NCI-H2227 (cell line): ENCODE measurements around the gene MIF.
"Not testable (repeated sequence)": the region's sequence is repeated elsewhere in the genome, so short reads cannot be mapped to it uniquely, and the experiment has no call there.

Experiments used
- DNase-seq: peaks from one replicate; lab custom pipeline; 2025; ENCODE audit not compliant: unreplicated experiment; lab: John Stamatoyannopoulos, UW

The MIF gene

DNA sequence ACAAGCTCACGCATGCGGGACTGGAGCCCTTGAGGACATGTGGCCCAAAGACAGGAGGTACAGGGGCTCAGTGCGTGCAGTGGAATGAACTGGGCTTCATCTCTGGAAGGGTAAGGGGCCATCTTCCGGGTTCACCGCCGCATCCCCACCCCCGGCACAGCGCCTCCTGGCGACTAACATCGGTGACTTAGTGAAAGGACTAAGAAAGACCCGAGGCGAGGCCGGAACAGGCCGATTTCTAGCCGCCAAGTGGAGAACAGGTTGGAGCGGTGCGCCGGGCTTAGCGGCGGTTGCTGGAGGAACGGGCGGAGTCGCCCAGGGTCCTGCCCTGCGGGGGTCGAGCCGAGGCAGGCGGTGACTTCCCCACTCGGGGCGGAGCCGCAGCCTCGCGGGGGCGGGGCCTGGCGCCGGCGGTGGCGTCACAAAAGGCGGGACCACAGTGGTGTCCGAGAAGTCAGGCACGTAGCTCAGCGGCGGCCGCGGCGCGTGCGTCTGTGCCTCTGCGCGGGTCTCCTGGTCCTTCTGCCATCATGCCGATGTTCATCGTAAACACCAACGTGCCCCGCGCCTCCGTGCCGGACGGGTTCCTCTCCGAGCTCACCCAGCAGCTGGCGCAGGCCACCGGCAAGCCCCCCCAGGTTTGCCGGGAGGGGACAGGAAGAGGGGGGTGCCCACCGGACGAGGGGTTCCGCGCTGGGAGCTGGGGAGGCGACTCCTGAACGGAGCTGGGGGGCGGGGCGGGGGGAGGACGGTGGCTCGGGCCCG is at the start of gene MIF:
TSS of gene MIF (plus strand) at position 439 of the 765 bp plus-strand sequence. CDS start at position 531, 92 bp downstream.
- DNase-seq = peak; percentile 94

DNA sequence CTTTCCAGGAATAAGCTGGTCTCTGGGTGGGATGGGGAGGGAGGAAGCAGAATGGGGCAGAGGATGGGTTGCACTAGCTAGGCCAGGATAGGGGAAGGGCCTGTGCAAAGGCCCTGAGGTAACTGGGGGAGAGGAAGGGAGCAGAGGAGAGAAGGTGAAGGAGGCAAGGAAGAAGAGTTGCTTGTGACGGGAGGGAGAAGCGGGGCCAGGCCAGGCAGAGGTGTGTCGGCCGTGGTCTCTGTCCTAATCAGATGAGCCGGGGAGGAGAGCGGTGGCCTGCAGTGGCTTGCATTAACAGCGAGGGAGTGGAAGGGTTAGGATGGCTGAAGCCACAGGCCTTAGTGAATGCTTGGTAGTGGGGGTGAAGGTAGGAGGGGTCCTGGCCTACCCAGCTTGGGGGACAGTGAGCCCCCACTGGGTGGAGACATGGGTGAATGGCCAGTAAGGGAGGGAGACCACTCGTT is 49.4 kb upstream of the MIF start:
- no peak for DNase-seq

DNA sequence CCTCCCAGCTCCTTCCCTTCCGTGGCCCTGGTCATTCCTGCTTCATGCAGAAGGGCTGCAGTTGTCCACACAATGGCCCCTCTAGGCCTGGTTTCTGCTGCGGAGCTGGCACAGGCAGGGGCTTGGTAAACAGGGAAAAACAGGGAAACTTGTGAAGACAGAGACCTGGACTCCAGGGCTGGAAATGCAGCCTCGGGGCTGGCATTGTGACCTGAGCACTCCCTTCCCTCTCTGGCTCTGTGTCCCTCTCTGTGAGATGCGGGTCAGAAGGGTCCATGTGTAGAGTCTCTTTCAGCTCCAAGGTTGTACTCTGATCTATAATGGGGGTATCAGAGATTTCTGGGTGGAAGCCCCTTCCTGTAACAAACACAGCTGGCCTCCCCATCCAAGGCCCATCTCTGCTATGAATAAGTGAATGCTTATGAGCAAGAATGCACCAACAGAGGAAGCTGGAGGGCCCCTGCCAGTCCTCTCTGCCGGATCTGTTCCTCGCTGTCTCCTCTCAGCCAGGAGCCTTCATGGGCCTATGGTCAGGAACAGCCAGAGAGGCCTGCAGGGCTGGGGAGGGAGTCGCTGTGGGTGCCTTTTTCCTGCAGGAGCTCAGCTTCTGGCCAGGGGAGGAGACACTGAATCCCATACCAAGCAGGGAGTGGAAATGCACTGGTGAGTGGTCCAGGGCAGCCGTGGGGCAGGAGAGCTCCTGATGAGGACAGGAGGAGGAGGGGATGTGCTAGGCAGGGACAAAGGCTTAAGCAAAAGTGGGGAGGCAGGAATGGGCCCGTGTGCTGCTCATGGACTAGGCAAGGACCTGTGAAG is 48.7 kb upstream of the MIF start:
- DNase-seq = no peak

DNA sequence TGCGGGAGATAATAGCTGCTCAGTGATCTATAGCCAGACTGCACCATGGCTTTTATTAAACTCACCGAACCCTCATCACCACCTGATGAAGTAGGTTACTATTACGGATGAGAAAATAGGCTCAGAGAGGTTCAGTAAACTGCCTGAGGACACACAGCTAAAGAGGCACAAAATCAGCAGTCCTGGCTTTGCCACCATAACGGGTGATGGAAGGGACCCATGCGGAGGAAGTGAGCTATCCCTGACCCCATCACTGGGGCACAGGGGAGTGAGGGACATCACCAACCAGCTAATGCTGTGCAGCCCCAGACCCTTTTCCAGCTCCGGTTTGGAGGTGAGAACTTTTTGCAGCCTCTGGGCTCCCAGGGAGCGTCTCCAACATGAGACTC is 48.1 kb upstream of the MIF start:
- no peak for DNase-seq

DNA sequence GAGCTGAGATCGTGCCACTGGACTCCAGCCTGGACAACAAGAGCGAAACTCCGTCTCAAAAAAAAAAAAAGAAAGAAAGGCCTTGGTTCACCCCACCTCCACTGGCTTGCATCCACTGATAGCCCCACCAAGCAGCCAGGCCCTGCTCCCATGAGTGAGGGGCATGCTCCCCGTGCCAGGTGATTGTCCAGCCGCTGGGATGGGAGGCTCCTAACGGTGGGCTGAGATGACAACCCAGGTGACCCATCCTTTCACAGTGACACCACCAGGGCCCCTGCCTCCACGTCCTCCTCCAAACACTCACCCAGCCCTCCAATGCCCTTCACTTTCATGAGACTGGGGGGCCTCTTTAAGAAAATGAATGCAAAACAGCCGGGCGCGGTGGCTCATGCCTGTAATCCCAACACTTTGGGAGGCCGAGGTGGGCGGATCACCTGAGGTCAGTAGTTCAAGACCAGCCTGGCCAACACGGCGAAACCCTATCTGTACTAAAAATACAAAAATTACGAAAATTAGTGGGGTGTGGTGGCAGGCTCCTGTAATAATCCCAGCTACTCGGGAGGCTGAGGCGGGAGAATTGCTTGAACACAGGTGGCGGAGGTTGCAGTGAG is 46.8 kb upstream of the MIF start:
- DNase-seq = no peak

DNA sequence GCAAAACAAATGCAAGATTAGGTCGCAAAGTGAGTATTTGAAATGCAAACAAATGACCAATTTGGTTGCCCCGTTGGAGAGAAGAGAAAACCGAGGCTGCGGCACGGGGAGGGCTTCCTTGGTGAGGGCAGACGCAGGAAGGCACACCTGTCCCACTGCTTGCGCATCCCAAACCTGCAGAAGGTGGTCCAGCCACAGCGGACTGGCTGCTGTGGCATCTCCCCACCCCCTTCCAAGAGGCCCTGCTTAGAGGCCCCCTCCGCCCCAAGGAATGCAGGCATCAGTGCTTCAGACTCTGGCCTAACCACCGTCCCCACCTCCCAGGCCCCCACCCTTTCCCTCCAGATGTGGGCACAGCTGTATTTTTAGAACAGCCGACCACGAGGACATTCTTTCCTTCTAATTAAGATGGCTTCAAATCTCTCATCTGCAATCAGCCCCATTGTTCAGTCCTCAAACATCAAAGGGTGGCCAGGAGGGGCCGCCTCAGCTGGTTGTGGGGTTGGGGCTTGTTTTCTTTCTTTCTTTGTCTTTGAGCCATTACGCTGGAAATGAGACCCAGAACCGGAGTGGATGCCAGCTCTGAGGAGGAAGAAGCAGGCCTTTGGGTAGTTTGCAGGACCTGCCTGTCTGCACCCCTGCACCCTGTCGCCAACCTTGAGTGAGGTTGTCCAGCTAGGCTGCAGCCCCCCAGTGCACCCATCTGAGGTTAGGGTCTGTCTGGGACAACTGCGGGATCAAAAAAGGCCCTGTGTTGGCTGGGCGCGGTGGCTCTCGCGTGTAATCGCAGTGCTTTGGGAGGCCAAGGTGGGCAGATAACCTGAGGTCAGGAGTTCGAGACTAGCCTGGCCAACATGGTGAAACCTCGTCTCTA is 46.0 kb upstream of the MIF start:
- no peak for DNase-seq

DNA sequence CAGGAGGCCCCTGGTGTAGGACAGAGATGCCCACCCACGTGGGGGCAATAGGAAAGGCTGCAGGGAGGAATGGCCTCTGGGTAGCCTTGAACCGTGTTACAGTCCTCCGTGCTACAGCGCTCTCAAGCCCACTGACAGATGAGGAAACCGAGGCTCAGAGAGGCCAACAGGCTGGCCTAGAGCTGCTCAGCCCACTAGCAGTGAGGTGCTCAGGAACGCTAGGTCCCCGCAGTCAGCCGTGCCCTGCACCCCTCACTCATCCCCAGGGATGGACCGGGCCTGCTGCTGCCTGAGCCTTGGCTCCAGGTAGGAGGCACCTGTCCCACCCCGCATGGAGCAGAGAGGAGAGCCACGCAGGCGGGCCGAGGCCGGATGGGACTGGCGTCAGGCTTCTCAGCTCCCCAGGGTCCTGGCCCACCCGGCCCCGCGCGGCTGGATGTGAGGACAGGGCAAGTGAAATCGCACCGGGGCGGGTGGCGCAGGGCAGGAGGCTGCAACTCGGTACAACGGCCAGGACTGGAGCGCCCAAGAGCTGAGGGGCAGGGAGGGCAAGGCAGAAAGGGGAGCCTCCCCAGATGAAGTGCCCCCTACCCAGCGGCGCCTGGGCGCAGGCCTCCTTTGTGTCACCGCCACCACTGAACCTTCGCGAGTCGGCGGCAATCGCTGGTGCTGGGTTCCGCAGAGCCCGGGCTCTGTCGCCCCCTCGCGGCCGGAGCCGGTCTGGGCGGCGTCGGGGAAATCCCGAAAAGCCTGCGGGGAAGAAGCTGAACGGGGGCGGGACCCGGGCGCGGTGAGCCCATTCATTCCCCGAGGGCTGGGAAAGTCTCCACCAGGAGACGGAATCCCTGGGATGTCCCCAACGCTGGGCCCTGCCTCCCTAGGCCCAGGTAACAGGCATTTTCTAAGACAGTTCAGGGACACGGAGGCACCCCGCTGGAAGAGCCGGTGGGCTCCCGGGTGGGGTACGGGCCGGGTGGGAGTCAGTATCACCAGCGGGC is 44.9 kb upstream of the MIF start:
- DNase-seq = peak; percentile 89

DNA sequence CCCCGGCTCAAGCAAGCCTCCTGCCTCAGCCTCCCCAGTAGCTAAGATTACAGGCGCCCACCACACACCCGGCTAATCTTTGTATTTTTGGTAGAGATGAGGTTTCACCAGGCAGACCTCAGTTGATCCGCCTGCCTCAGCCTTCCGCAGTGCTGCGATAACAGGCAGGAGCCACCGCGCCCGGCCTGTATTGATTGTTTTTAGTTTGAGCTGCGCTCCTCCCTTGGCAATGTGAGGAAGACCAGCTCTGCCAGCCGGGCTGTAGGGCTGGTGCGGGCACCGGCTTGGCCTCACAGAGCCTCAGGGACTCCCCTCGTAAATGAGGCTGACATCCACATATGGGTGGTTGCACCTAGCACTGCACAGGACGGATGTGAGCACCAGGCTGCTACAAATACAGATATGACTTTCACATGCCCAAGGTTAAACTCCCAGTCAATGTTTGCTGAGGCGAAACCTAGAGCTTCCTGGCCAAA is 44.0 kb upstream of the MIF start:
- DNase-seq = no peak

DNA sequence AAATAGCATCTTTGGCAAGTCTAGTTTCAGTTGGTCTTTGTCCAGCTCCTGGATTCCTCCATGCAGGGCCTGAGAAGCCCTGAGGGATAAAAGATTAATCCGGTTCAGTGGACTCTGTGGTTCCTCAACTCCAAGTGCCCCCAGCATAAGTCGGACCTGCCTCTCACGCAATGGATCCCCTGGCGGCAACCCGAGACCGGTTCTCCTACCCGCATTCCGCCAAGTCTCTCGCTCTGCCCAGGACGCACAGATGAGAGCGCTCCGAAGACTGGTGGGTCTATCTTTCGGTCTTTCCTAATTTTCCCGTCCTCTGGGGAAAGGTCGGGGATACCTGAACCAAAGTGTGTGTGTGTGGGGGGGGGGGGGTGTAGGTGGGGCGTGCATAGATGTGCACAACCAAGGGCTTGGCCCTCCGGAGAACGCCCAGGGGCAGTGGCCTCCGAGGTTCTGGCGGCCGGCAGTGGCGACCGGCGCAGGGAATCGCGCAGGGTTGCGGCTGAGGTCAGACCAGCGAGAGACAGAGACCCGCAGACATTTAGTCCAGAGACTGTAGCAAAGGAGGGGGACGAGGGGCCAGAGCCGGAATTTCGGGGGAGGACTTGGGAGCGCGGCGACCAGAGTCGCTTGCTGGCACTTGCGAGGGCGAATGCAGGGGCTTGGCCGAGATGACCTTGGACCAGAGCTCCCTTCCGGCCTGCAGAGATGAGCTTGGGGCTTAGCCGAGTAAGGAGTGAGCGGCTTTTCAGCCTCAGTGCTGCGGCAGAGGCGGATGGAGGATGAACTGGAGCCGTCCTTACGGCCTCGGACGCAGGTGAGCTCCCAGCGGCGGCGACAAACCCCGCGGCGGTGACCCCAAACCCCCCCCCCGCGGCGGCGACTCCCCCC is 37.2 kb upstream of the MIF start:
- DNase-seq = peak; percentile 49

DNA sequence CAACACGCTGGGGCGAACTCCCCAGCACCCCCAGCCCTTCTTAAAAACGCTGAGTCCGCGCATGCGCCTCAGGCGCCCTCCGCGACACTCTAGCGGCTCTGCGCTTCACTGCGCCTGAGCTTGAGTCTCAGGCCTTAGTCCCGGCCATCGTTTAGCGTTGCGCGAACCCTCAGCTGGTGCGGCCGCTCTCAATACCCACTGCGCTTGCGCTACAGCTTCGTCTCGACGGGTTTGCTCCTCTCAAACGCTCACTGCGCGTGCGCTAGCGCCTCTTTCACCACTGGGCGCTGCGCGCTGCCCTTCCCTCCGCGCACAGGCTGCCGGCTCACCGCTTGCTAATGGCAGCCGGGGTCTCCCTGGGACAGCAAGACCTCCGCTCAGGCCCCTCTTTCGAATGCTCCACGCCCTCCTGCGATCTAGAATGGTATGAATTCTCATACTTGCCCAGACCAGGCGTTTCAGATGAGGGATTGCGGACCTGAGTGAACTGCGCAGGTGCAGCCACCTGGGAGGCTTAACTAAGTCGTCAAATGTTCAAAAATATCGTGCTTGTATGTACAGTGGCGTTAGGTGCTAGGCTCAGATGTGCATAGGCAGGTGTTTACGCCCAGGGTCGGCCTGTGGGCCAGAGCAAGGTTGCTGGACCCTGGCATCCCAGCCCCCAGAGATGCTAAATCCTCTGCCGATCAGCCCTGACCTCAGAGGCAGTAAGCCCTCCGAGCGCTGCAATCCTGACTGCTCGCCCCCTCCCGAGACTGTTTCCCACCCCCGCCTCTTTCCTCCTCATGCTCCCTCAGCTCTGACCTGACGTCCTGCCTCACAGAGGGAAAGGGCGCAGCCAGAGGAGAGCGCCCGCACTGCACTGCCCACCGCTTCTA is 36.3 kb upstream of the MIF start, which contains the start of gene SLC2A11:
TSS of gene SLC2A11 (plus strand) at position 270 of the 878 bp plus-strand sequence. CDS start at position 395, 125 bp downstream.
- DNase-seq = peak; percentile 98

DNA sequence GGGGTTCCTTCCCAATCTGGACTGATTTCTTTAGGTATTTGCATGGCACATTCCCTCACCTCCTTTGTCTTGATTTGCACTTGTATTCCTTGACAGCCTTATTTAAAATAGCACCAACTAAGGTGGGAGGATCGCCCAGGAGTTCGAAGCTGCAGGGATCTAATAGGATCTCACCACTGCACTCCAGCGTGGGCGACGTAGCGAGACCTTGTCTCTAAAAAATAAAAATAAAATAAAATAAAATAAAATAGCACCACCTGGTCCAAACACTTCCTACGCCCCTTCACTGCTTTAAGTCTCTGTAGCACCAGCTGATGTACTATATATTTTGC is 35.7 kb upstream of the MIF start:
- no peak for DNase-seq

DNA sequence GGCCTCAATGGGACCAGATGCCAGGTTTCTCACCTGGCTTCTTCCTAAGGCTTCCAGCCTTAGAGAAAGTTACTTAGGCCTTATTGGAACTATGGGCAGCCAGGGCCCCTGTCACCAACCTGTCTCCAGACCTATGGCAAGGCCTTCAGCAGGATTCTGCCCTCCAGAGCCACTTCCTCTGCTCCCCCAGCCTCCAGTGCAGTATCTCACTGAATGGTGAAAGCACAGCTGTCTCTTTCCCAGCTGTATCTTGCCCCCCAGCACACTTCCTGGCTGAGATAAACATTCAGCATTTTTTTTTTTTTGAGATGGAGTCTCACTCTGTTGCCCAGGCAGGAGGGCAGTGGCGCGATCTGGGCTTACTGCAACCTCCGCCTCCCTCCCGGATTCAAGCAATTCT is 35.0 kb upstream of the MIF start:
- DNase-seq = no peak

DNA sequence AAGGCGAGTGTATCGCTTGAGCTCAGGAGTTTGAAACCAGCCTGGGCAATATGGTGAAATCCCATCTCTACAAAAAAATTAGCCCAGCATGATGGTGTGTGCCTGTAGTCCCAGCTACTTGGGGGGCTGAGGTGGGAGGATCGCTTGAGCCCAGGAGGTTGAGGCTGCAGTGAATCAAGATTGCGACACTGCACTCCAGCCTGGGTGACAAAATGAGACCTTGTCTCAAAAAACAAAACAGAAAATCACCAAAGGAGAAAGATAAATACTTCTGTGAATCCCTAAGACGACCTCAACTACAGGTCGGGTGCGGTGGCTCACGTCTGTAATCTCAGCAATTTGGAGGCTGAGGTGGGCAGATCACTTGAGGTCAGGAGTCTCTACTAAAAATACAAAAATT is 34.0 kb upstream of the MIF start:
- DNase-seq = not testable (repeated sequence)

DNA sequence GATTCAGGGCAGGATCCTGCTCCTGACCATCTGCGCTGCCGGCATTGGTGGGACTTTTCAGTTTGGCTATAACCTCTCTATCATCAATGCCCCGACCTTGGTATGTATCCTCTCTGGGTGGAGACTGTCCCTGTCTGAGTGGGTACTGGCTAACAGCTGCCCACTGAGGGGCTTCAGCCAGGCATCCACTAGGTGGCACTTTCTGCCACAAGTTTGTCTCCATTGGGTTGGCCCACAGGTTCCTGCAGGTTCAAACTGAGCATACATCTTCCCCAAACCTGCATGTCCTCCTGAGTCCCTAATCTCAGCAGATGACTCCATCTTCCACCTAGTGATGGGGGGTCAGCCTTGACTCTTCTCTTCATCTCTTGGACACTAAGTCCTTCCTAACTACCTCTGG is 32.1 kb upstream of the MIF start:
- DNase-seq = peak; percentile 53

DNA sequence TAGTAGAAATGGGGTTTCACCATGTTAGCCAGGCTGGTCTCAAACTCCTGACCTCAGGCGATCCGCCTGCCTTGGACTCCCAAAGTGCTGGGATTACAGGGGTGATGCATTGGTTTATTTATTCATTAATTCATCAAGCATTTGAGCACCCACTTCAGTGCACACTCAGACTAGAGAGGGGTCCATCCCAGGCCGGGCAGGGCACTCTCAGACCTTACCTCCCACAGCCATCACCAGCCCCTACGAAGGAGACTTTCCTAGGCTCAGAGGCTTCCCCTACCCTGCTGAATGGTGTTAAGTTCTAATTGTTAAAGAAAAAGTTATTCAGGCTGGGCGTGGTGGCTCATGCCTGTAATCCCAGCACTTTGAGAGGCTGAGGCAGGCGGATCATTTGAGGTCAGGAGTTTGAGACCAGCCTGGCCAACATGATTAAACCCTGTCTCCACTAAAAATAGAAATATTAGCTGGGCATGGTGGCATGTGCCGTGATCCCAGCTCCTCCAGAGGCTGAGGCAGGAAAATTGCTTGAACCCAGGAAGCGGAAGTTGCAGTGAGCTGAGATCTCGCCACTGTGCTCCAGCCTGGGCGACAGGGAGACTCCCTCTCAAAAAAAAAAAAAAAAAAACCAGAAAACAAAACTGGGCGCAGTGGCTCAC is 29.6 kb upstream of the MIF start:
- DNase-seq = not testable (repeated sequence)

DNA sequence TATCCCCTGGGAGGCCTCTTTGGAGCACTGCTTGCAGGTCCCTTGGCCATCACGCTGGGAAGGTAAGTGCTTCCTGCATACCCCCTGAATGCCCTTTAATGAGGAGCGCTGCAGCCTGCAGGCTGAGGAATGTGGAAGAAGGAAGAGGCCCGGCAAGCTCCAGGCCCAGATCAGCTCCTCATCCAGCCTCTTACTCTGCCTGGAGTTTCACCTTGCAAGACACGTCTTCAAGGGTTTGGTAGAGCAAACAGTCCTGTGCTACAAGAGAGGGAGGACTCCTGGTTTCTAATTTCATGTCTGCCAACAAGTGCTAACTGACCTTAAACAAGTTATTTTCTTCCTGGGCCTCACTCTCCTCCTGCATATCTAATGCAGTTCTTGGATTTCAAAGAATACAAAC is 25.6 kb upstream of the MIF start:
- no peak for DNase-seq

DNA sequence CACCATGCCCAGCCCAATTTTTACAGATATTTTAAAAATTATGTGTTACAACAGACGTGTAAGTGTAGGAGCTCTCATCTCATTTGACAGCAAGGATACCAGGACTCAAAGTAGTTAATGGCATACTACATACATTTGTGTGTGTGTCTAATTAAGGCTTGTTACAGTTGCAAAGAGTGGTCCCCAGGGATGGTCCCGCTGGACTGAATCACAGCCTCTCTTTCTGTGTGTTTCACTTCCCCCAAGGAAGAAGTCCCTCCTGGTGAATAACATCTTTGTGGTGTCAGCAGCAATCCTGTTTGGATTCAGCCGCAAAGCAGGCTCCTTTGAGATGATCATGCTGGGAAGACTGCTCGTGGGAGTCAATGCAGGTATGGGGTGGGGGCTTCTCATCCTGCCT is 19.3 kb upstream of the MIF start:
- DNase-seq = no peak
